Measurements from ENCODE around the gene GALNT16. TPM values are rescaled to one million over a fixed set of nuclear protein-coding genes. Genes with fewer than 3 reads are reported as not detected.

GALNT16 gene
- total and polyA plus RNA-seq, 3 donors from 2014 or later, result 5.6 to 11.1 (median 6.3) TPM

- no peaks in the 10 kb centered on the region for H3K4me1 ChIP-seq
- H3K27me3 ChIP-seq, result no peaks in the 10 kb centered on the region
- no peaks in the 10 kb centered on the region for H3K36me3 ChIP-seq (ENCODE audit: low read depth, missing control alignments)
- no peaks in the 10 kb centered on the region for H3K9me3 ChIP-seq
- no peak for TF ChIP-seq POLR2A (IDR thresholded peaks at IDR 0.05)
- no peak for TF ChIP-seq CTCF (IDR thresholded peaks at IDR 0.05)
- no peak overlapping the region for H3K4me3 ChIP-seq
- DNase-seq, result no peak
- intact Hi-C loops (cut with DNase I; ENCODE audit: low total_unique reads), result no loop called here
- 91 to 93% methylated on average over 15 of the region's 15 CpGs for WGBS, 2 donors
- H3K27ac ChIP-seq, result no peak overlapping the region
These were observed 68.4 kb downstream of the GALNT16 start for GRCh38 chr14:69328317-69328716.

DNA sequence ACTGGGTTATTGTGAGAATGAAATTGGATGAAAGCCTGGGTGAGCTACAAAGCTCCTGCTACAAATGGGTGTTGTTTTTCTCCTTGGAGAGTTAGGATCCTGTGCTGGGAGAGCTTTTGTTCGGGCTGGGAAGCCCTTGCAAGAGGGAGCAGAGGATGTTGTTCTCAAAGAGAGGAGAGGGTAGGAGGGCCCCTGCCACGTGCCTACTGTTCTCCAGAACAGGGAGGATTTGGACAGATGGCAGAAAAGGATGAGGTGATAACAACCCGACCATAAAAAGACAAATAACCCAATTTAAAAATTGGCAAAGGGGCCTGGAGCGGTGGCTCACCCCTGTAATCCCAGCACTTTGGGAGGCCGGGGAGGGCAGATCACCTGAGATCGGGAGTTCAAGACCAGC, 68.8 kb downstream of the GALNT16 start:
- no peaks in the 10 kb centered on the region for H3K27me3 ChIP-seq
- H3K4me3 ChIP-seq, result no peak overlapping the region
- 84 to 91% methylated on average over 6 of the region's 6 CpGs for WGBS, 2 donors
- no peaks in the 10 kb centered on the region for H3K9me3 ChIP-seq
- intact Hi-C loops (cut with DNase I; ENCODE audit: low total_unique reads), result no loop called here
- H3K36me3 ChIP-seq (ENCODE audit: low read depth, missing control alignments), result no peaks in the 10 kb centered on the region
- DNase-seq, result no peak
- H3K27ac ChIP-seq, result no peak overlapping the region
- H3K4me1 ChIP-seq, result no peaks in the 10 kb centered on the region
- TF ChIP-seq CTCF (IDR thresholded peaks at IDR 0.05), result no peak
- no peak for TF ChIP-seq POLR2A (IDR thresholded peaks at IDR 0.05)

DNA sequence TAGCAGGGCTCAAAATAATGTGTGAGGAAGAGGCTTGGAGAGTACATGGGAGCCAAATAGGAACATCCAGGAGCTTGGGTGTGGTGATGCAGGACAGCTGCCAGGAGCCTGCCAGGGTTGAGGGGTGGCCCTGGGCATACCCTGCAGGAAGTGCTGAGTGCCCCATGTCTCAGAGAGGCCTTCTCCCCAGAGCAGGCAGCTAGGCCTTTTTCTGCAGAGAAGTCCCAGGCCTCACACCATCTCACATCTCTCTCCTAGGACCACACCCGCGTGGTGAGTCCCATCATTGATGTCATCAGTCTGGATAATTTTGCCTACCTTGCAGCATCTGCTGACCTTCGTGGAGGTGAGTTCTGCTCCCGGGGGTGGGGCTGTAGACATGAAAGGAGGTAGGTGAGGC, 71.2 kb downstream of the GALNT16 start:
- H3K27ac ChIP-seq, result no peak overlapping the region
- no peaks in the 10 kb centered on the region for H3K36me3 ChIP-seq (ENCODE audit: low read depth, missing control alignments)
- TF ChIP-seq CTCF (IDR thresholded peaks at IDR 0.05), result no peak
- TF ChIP-seq POLR2A (IDR thresholded peaks at IDR 0.05), result no peak
- whole genome bisulfite sequencing, 2 donors, result 94 to 100% methylated on average over 2 to 4 of the region's 4 CpGs
- H3K9me3 ChIP-seq, result no peaks in the 10 kb centered on the region
- no peak for DNase-seq
- intact Hi-C loops (cut with DNase I; ENCODE audit: low total_unique reads), result no loop called here
- H3K27me3 ChIP-seq, result no peaks in the 10 kb centered on the region
- no peaks in the 10 kb centered on the region for H3K4me1 ChIP-seq
- no peak overlapping the region for H3K4me3 ChIP-seq

GRCh38 chr14:69332782-69333395, 72.9 kb downstream of the GALNT16 start:
- no peaks in the 10 kb centered on the region for H3K27me3 ChIP-seq
- no peaks in the 10 kb centered on the region for H3K4me1 ChIP-seq
- no peak overlapping the region for H3K27ac ChIP-seq
- 67 to 92% methylated on average over 2 to 13 of the region's 13 CpGs for WGBS, 2 donors
- no peaks in the 10 kb centered on the region for H3K9me3 ChIP-seq
- H3K4me3 ChIP-seq, result no peak overlapping the region
- no peak for DNase-seq
- no peaks in the 10 kb centered on the region for H3K36me3 ChIP-seq (ENCODE audit: low read depth, missing control alignments)
- intact Hi-C loops (cut with DNase I; ENCODE audit: low total_unique reads), result no loop called here
- no peak for TF ChIP-seq CTCF (IDR thresholded peaks at IDR 0.05)
- TF ChIP-seq POLR2A (IDR thresholded peaks at IDR 0.05), result no peak

GRCh38 chr14:69333791-69334337, 73.9 kb downstream of the GALNT16 start:
- no peak overlapping the region for H3K4me3 ChIP-seq
- 78 to 81% methylated on average over 4 of the region's 4 CpGs for WGBS, 2 donors
- H3K9me3 ChIP-seq, result no peaks in the 10 kb centered on the region
- no peak for DNase-seq
- no peak for TF ChIP-seq CTCF (IDR thresholded peaks at IDR 0.05)
- no peak for TF ChIP-seq POLR2A (IDR thresholded peaks at IDR 0.05)
- H3K27me3 ChIP-seq, result no peaks in the 10 kb centered on the region
- H3K27ac ChIP-seq, result no peak overlapping the region
- no peaks in the 10 kb centered on the region for H3K36me3 ChIP-seq (ENCODE audit: low read depth, missing control alignments)
- intact Hi-C loops (cut with DNase I; ENCODE audit: low total_unique reads), result no loop called here
- H3K4me1 ChIP-seq, result no peaks in the 10 kb centered on the region
